Bronchial epithelial cell (primary cell): ENCODE measurements around the gene CAMTA1. TPM values are rescaled to one million over a fixed set of nuclear protein-coding genes. Genes with fewer than 3 reads are reported as not detected.

ENCODE experiments used
- DNase-seq: peaks from one replicate; pipeline ENCODE4 v3.0.0-alpha.2; 2010; ENCODE audit warnings: low read depth
- FAIRE-seq: peaks from 2 replicates; lab custom pipeline; 2011; peaks lifted over from hg19 to GRCh38; lab: Jason Lieb, UNC
- H3K27me3 ChIP-seq: 2 replicates; pipeline ENCODE4 v1.5.1; 2011; ENCODE audit warnings: low read length; ENCODE audit not compliant: control insufficient read depth, insufficient read depth
- H3K36me3 ChIP-seq: 2 replicates; pipeline ENCODE4 v1.5.1; 2011; ENCODE audit warnings: low read length; ENCODE audit not compliant: control insufficient read depth, insufficient read depth
- H3K4me3 ChIP-seq: 2 replicates; pipeline ENCODE4 v1.5.1; 2011; ENCODE audit warnings: mild to moderate bottlenecking, low read depth, low read length, control low read depth
- CTCF ChIP-seq: IDR thresholded peaks from 2 replicates; pipeline ENCODE4 v1.5.1; 2011; ENCODE audit warnings: mild to moderate bottlenecking, moderate library complexity, low read length, control low read depth, inconsistent platforms; ENCODE audit not compliant: insufficient read depth, severe bottlenecking
- total RNA-seq: library from RNA; depleted of rRNA; stranded (reverse); fragments of >200 nt; gene quantifications from 2 replicates; pipeline ENCODE4 v1.2.1, GENCODE V29; 2014

The CAMTA1 gene
- total RNA-seq, 1 donor from 2014 or later: 68.2 TPM

DNA sequence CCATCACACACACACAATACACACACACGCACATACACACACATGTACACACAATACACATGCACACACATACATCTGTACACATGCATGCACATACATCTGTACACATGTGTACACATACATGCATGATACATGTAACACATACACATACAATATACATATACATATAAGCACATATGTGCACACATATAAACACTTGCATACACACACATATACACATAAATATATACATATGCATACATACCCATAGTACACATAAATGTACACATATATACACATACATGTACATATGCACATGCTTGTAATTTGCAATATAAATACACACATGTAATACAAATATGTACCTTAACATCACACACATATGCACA is 703.2 kb downstream of the CAMTA1 start:
- DNase-seq (no peak), FAIRE-seq (no peak)
- no peak for TF ChIP-seq CTCF
- Histone ChIP-seq H3K4me3 (no peak overlapping the region), H3K36me3 (no peaks in the 10 kb centered on the region), H3K27me3 (peaks cover 2% of the 10 kb centered on the region)

DNA sequence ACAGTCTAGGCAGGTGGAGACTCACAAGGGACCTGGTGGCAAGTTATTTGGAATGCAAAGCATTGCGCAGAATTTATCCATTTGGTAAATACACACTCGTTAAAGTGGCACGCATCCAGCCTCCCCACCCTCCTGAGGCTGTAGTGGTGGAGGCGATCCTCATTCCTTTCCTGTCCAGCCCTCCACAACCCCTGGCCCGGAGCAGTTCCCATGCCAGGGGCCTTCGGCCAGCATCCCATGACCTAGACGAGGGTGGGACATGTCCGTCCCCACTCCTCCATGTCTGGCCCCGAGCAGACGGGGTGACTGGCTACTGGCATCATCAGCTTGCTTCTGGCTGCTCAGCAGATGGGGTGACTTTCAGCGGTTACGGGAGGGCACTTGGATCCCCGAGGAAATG is 704.3 kb downstream of the CAMTA1 start:
- peak; percentile 7 for DNase-seq
- no peak for FAIRE-seq
- H3K4me3 ChIP-seq: no peak overlapping the region
- no peak for TF ChIP-seq CTCF
- H3K36me3 ChIP-seq: no peaks in the 10 kb centered on the region
- peaks cover 2% of the 10 kb centered on the region for H3K27me3 ChIP-seq

DNA sequence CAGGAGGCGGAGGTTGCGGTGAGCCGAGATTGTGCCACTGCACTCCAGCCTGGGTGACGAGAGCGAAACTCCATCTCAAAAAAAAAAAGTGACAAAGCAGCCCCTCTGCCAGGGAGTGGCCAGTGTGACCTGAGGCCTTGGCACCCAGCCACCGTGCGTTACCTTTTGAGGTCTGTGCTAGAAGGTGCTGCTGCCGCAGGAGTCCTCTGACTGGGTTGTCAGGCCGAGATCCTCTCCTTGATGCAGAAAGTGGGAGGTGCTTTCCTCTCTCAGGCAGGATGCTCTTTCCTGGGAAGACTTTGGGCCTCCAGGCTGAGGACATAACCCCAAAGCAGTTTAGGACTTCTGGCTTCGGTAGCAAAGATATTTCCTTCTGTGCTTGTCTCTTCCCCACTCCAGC is 705.3 kb downstream of the CAMTA1 start:
- H3K4me3 ChIP-seq: no peak overlapping the region
- TF ChIP-seq CTCF: no peak
- DNase-seq: no peak
- H3K36me3 ChIP-seq: no peaks in the 10 kb centered on the region
- no peak for FAIRE-seq
- peaks cover 2% of the 10 kb centered on the region for H3K27me3 ChIP-seq

GRCh38 chr1:7491109-7491817 is 706.0 kb downstream of the CAMTA1 start:
- FAIRE-seq (no peak), DNase-seq (peak; percentile 65)
- Histone ChIP-seq H3K4me3 (no peak overlapping the region), H3K27me3 (peaks cover 2% of the 10 kb centered on the region), H3K36me3 (no peaks in the 10 kb centered on the region)
- no peak for TF ChIP-seq CTCF

GRCh38 chr1:7491818-7492173 is 706.5 kb downstream of the CAMTA1 start:
- H3K4me3 ChIP-seq: no peak overlapping the region
- H3K27me3 ChIP-seq: peaks cover 2% of the 10 kb centered on the region
- FAIRE-seq (no peak), DNase-seq (no peak)
- no peak for TF ChIP-seq CTCF
- no peaks in the 10 kb centered on the region for H3K36me3 ChIP-seq

DNA sequence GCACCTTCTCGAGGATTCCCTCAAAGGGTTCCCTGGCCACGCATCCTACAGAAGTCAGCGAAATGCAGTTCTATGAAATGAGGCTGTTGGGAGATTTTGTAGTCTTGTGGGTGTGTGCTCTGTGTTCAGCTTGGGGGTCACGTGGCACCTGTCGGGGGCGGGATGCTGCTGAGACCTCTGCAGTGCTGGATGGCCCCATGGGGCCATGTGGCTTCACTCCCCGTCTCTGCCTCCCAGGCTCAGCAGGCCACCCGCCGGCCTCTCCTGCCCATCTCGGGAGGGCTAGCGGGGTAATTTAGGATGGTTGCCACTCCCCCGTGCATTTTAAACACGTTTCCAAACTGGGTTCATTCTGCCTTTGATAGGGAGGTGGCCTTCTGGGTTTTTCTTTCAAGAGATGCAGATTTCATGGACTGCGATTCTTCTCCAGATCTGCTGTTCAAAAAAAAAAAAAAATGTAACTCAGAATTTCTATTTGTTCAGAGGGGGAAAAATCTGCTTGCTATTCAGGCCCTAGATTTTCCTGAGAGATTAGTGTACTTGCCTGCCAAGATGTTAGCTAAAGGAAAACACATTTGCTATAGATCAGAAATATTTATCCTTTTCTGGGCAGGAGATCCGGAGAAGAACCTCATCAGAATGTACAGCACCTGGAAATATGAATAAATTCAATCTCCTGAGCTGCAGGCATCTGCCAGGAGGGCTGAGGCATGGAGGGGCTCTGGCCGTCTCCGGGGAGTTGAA is 708.6 kb downstream of the CAMTA1 start:
- Histone ChIP-seq H3K36me3 (no peaks in the 10 kb centered on the region), H3K4me3 (no peak overlapping the region), H3K27me3 (no peaks in the 10 kb centered on the region)
- TF ChIP-seq CTCF: no peak
- FAIRE-seq (no peak), DNase-seq (no peak)
